Stimulated activated CD8-positive, alpha-beta memory T cell treated with anti-CD3 and anti-CD28 coated beads, Interleukin-15, amount 100 ng/mL, for 1 hour (primary cell): ENCODE results near the gene TEX10.

Experiments
- DNase-seq: peaks from one replicate; pipeline ENCODE4 v3.0.0-alpha.2; 2020; ENCODE audit warnings: low read depth

Gene TEX10

GRCh38 chr9:100284247-100284646 is 68.5 kb downstream of the TEX10 start:
- DNase-seq = no peak

DNA sequence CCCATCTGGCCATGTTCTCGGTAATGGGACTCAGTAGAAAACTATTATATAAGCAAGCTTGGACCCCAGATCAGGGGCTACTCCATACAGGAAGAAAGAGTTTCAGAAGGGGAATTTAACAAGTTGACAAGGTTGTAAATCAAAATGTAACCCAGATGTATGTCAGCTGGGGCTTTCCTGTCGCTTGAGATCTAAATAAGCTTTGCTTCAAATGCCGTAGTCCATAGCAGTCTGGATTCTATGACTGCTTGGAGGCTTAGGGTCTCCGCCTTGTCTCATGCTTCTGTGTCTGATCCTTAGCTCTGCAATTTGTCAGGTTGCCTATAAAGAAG is 70.4 kb downstream of the TEX10 start:
- DNase-seq = no peak

GRCh38 chr9:100281676-100282387 is 70.9 kb downstream of the TEX10 start:
- DNase-seq = no peak

DNA sequence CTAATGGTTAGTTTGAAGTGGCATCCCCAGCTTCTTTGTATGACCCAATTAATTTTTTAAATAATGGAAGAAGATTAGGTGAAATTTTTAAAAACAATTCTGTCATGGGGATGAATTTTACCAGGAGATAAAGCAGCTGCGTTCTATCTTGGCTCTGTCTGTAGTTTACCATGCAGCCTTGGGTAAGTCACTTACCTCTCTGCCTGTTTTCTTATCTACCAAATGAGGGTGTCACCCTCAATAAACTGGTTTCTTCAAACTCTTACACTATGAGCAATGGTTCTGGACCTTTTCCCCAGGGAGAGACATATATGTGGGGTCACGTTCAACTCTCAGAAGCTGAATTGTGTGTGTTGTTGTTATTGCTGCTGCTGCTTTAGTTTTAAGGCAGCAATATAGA is 71.7 kb downstream of the TEX10 start:
- no peak for DNase-seq

- no peak for DNase-seq
Measured at GRCh38 chr9:100277166-100277979, 75.4 kb downstream of the TEX10 start.

GRCh38 chr9:100269656-100270055 is 83.1 kb downstream of the TEX10 start:
- DNase-seq = no peak

DNA sequence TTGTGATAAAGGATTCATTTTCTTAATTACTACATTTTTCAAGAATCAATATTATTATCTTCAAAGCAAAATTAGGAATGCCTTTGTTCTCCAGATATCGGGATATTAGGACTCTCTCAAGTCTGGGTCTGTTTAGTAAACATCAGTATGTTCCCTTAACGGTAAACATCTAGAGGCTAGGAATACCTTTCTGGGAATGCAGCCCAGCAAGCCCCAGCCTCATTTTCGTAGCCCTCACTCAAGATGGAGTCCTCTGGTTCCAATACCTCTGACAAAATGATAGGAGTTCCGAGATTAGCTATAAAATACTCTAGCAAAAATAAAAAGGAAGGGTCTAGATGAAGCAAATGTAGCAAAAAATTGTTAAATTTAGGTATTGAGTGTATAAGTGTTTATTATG is 84.5 kb downstream of the TEX10 start:
- no peak for DNase-seq

DNA sequence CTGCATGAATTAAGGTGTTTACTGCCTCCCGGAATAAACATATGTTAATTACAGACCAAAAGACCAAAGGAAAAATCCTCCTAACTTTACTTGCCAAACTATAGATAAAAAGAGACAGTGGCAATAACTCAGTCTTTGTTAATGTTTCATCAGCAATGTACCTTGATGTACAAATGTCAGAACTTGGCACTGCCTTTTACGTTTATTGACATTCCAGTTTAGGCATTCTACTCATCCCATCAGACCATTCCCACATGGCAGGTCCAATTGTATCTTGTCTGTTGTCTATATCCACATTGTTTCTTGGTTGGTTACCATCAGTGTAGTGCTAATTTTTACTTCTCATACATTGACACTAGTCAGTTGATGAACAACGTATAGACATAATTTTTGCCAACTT is 85.5 kb downstream of the TEX10 start:
- no peak for DNase-seq
